Left lung (tissue), 10 donors: ENCODE measurements around the gene SPEM2. TPM values are rescaled to one million over a fixed set of nuclear protein-coding genes. Genes with fewer than 3 reads are reported as not detected.

Source experiments
- ATAC-seq: fragments of 200-7000 bp; cut with Tn5 transposase; one replicate; pipeline ENCODE4 v1.9.1; 2020; ENCODE audit warnings: moderate library complexity
- DNase-seq, 4 donors: peaks; one replicate each; pipeline ENCODE4 v3.0.0-alpha.2; 2013 to 2020
- H3K27ac ChIP-seq, 2 donors: fragments of 200-600 bp; sonication (generic) in 1 of 2; one replicate each; pipeline versions ENCODE4 v1.5.0 to v1.8.0; 2020 to 2021
- H3K27me3 ChIP-seq, 2 donors: fragments of 200-600 bp; sonication (generic) in 1 of 2; one replicate each; pipeline versions ENCODE4 v1.5.0 to v1.8.0; 2020 to 2021
- H3K36me3 ChIP-seq, 2 donors: fragments of 200-600 bp; sonication (generic) in 1 of 2; one replicate each; pipeline versions ENCODE4 v1.5.0 to v1.8.0; 2020 to 2021
- H3K4me1 ChIP-seq, 2 donors: fragments of 200-600 bp; one replicate each; pipeline ENCODE4 v1.8.0; 2021
- H3K4me3 ChIP-seq, 2 donors: fragments of 200-600 bp; sonication (generic) in 1 of 2; one replicate each; pipeline versions ENCODE4 v1.5.0 to v1.8.0; 2020 to 2021; ENCODE audit warnings: mild to moderate bottlenecking in 1 of 2
- H3K9me3 ChIP-seq, 2 donors: fragments of 200-600 bp; sonication (generic) in 1 of 2; one replicate each; pipeline versions ENCODE4 v1.5.0 to v1.8.0; 2020 to 2021
- intact Hi-C, 2 donors: fragments of 100-400 bp; cut with DNase I; formaldehyde crosslinking; loops; one replicate each; pipeline versions ENCODE4 v1.11.2 to v1.14.2; 2022
- polyA plus RNA-seq, 6 donors: library from polyadenylated mRNA; unstranded; fragments of 120-200 nt; gene quantifications; one replicate each; pipeline ENCODE4 v1.2.1, GENCODE V29; 2013; ENCODE audit not compliant: insufficient read length in 6 of 6
- total RNA-seq, 2 donors: library from RNA; stranded (reverse); fragmentation: NEBNext Ultra II Directional; extraction: Animal tissue kit (Norgen Biotek cat#: 25700); gene quantifications; one replicate each; pipeline ENCODE4 v1.2.1, GENCODE V29; 2021
- TF ChIP-seq, protein P1 (sequence below), 2 donors: fragments of 200-600 bp; sonication (generic) in 1 of 2; IDR thresholded peaks; one replicate each; pipeline versions ENCODE4 v1.5.0 to v1.8.0; 2021; ENCODE audit warnings: antibody characterized with exemption in 2 of 2
- donor health status: DM: no; HTN: yes; CAD: no.
- donor health status: DM: no; HTN: no; CAD: no.

The SPEM2 gene
- total and polyA plus RNA-seq, 8 donors: not detected

GRCh38 chr17:7389924-7390910 lies 35.2 kb upstream of the SPEM2 start:
- H3K4me3 ChIP-seq: no peak overlapping the region
- H3K9me3 ChIP-seq: no peaks in the 10 kb centered on the region
- H3K27me3 ChIP-seq: no peaks in the 10 kb centered on the region
- no peak overlapping the region for H3K27ac ChIP-seq
- DNase-seq: peak in 1 of 4 donors; percentile 58
- H3K4me1 ChIP-seq: peaks cover 0 to 18% of the 10 kb centered on the region in 2 donors
- intact Hi-C loops: no loop called here
- peaks cover 0 to 53% of the 10 kb centered on the region in 2 donors for H3K36me3 ChIP-seq
- ATAC-seq: no peak
- TF ChIP-seq, protein P1, sequence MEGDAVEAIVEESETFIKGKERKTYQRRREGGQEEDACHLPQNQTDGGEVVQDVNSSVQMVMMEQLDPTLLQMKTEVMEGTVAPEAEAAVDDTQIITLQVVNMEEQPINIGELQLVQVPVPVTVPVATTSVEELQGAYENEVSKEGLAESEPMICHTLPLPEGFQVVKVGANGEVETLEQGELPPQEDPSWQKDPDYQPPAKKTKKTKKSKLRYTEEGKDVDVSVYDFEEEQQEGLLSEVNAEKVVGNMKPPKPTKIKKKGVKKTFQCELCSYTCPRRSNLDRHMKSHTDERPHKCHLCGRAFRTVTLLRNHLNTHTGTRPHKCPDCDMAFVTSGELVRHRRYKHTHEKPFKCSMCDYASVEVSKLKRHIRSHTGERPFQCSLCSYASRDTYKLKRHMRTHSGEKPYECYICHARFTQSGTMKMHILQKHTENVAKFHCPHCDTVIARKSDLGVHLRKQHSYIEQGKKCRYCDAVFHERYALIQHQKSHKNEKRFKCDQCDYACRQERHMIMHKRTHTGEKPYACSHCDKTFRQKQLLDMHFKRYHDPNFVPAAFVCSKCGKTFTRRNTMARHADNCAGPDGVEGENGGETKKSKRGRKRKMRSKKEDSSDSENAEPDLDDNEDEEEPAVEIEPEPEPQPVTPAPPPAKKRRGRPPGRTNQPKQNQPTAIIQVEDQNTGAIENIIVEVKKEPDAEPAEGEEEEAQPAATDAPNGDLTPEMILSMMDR (IDR thresholded peaks at IDR 0.05): no peak

DNA sequence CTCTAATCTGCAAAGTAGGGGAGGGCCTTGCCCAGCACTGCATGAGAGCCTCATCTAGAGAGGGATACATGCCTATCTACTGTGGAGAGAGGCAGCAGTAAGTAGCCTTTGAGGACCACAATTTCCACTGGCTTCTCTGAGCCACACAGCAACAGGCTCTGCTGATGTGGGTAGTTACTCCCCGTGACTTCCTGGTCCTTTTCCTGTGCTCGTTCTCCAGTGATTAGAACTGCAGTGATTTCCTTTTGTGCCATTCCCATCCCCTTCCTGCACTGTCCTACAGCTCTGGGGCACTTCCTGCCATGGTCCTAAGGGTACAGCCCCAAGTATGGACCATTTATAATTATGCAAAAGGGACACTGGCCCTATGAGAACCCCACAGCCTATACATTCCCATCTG lies 34.1 kb upstream of the SPEM2 start:
- intact Hi-C loops: no loop called here
- Histone ChIP-seq H3K27ac (peak overlapping the region in 1 of 2 donors; percentile 38), H3K36me3 (peaks cover 0 to 53% of the 10 kb centered on the region in 2 donors), H3K4me3 (no peak overlapping the region), H3K9me3 (no peaks in the 10 kb centered on the region), H3K27me3 (no peaks in the 10 kb centered on the region), H3K4me1 (peaks cover 0 to 21% of the 10 kb centered on the region in 2 donors)
- ATAC-seq (no peak), DNase-seq (no peak)
- TF ChIP-seq, protein P1 (IDR thresholded peaks at IDR 0.05): no peak

- ATAC-seq: no peak
- no peaks in the 10 kb centered on the region for H3K9me3 ChIP-seq
- H3K36me3 ChIP-seq: peaks cover 0 to 39% of the 10 kb centered on the region in 2 donors
- H3K27ac ChIP-seq: peak overlapping the region; percentile 92 to 93
- H3K4me3 ChIP-seq: peak overlapping the region; percentile 69 to 96
- peaks cover 0 to 21% of the 10 kb centered on the region in 2 donors for H3K4me1 ChIP-seq
- TF ChIP-seq, protein P1 (IDR thresholded peaks at IDR 0.05): no peak
- intact Hi-C loops: no loop called here
- peak in 1 of 4 donors; percentile 78 for DNase-seq
- H3K27me3 ChIP-seq: no peaks in the 10 kb centered on the region
Observed at GRCh38 chr17:7392696-7393612, 32.5 kb upstream of the SPEM2 start.

DNA sequence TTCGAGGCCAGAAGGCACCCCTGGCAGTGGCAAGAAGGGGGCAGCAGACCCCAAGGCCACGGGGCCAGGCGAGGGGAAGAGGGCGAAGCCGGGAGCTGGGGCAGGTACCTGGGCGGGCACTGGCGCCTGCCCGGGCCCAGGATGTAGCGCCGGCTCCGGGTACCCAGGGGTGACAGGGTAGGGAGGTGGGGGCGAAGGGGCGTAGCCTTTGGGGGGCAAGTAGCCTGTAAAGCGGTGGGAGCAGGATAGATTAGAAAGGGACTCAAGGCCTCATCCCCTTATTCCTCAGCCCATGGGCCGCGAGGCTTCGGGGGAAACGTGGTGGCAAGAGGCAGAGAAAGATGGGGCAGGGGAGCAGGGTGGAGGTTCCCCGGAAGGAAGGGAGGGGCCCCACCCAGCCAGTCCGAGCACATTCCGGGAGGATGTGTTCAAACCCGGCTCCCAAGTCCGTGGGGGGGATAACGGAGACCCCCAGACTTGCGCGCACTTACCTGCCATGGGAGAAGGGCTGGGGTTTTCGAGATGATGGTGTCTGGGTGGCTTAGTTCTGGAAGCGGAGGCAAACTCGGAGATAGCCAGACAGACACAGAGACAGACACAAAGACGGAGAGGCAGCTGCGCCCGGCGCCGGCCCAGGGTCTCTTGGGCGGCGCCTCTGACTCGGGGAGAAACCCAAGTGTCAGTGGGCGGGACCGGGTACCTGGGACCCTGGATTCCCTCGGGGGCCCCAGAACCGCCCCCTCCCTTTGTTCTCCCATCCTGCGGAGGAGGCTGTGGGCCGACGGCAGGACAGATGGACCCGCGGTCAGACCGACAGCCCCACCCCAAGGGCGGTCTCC lies 31.6 kb upstream of the SPEM2 start:
- H3K9me3 ChIP-seq: no peaks in the 10 kb centered on the region
- ATAC-seq: peak; percentile 29
- TF ChIP-seq, protein P1 (IDR thresholded peaks at IDR 0.05): no peak
- H3K27ac ChIP-seq: peak overlapping the region; percentile 92 to 93
- H3K36me3 ChIP-seq: peaks cover 0 to 31% of the 10 kb centered on the region in 2 donors
- H3K27me3 ChIP-seq: no peaks in the 10 kb centered on the region
- peaks cover 0 to 21% of the 10 kb centered on the region in 2 donors for H3K4me1 ChIP-seq
- peak in 1 of 4 donors; percentile 81 for DNase-seq
- intact Hi-C loops: no loop called here
- H3K4me3 ChIP-seq: peak overlapping the region; percentile 69 to 96
